Transverse colon (tissue), 4 donors: ENCODE data around the gene MTA1. TPM values are rescaled to one million over a fixed set of nuclear protein-coding genes. Genes with fewer than 3 reads are reported as not detected.

ENCODE experiments used
- DNase-seq: peaks from one replicate; pipeline ENCODE4 v3.0.0-alpha.2; 2019
- H3K27ac ChIP-seq, 4 donors: fragments of 200-600 bp; sonication (generic); 2 replicates each; pipeline ENCODE4 v1.5.1; 2016 to 2018; ENCODE audit warnings: inconsistent platforms in 4 of 4
- H3K27me3 ChIP-seq: fragments of 200-600 bp; sonication (generic); 2 replicates; pipeline ENCODE4 v1.5.1; 2017; ENCODE audit warnings: inconsistent platforms
- H3K36me3 ChIP-seq, 4 donors: fragments of 200-600 bp; sonication (generic); 2 replicates each; pipeline ENCODE4 v1.5.1; 2017 to 2019; ENCODE audit warnings: inconsistent platforms in 4 of 4
- H3K4me1 ChIP-seq, 4 donors: fragments of 200-600 bp; sonication (generic); 2 replicates each; pipeline ENCODE4 v1.5.1; 2017 to 2020; ENCODE audit warnings: inconsistent platforms in 4 of 4
- H3K4me3 ChIP-seq, 4 donors: fragments of 200-600 bp; sonication (generic); 1 replicate in 1 of 4; 2 replicates in 3 of 4; pipeline versions ENCODE4 v1.5.1 to v1.6.1; 2017 to 2019; ENCODE audit warnings: inconsistent platforms in 4 of 4
- H3K9me3 ChIP-seq, 2 donors: fragments of 200-600 bp; sonication (generic); 2 replicates each; pipeline ENCODE4 v1.5.1; 2017 to 2019; ENCODE audit warnings: inconsistent platforms in 2 of 2
- EP300 ChIP-seq: sonication (generic); formaldehyde crosslinking; IDR thresholded peaks from one replicate; pipeline ENCODE4 v1.6.1; 2017; ENCODE audit warnings: antibody characterized with exemption, low read depth
- POLR2A ChIP-seq: fragments of 450-650 bp; IDR thresholded peaks from one replicate; pipeline ENCODE4 v1.6.1; 2016; ENCODE audit warnings: antibody characterized with exemption, mild to moderate bottlenecking, moderate library complexity
- POLR2AphosphoS5 ChIP-seq, 3 donors: sonication (generic); formaldehyde crosslinking; IDR thresholded peaks; one replicate each; pipeline ENCODE4 v1.6.1; 2016; ENCODE audit warnings: antibody characterized with exemption in 3 of 3
- WGBS, 2 donors: methylation state at CpG; one replicate each; pipeline ENCODE4 v1.1.5; 2018; ENCODE audit warnings: low coverage in 1 of 2; 5-methylcytosine and 5-hydroxymethylcytosine counted together
- in situ Hi-C, 4 donors: fragments of 200-750 bp; cut with MboI; loops; one replicate each; pipeline versions ENCODE4 v1.15.0 to v1.15.1; 2017; ENCODE audit warnings: low sequenced_read_pairs in 3 of 4, low pct_ligation_motif_present in 1 of 4, low pct_unique_long_range_greater_than_20kb in 1 of 4
- intact Hi-C: fragments of 100-400 bp; cut with DNase I; formaldehyde crosslinking; loops from one replicate; pipeline ENCODE4 v1.15.1; 2023; ENCODE audit warnings: low total_unique reads
- total RNA-seq, 4 donors: library from RNA; depleted of rRNA; stranded (reverse); fragments of >200 nt; gene quantifications; one replicate each; pipeline ENCODE4 v1.1.0, GENCODE V29; 2016
- TF ChIP-seq, protein P1 (sequence below), 5 experiments: fragments of 200-600 bp in 3 of 5; fragments of 450-650 bp in 2 of 5; sonication (generic) in 3 of 5; IDR thresholded peaks; 1 replicate in 2 of 5; 2 replicates in 3 of 5; pipeline ENCODE4 v1.5.1; 2016 to 2017; ENCODE audit warnings: antibody characterized with exemption in 5 of 5, inconsistent platforms in 3 of 5, mild to moderate bottlenecking in 2 of 5, moderate library complexity in 1 of 5

Gene MTA1
- total RNA-seq, 4 donors from 2014 or later = 79.4 to 293 (median 106) TPM

DNA sequence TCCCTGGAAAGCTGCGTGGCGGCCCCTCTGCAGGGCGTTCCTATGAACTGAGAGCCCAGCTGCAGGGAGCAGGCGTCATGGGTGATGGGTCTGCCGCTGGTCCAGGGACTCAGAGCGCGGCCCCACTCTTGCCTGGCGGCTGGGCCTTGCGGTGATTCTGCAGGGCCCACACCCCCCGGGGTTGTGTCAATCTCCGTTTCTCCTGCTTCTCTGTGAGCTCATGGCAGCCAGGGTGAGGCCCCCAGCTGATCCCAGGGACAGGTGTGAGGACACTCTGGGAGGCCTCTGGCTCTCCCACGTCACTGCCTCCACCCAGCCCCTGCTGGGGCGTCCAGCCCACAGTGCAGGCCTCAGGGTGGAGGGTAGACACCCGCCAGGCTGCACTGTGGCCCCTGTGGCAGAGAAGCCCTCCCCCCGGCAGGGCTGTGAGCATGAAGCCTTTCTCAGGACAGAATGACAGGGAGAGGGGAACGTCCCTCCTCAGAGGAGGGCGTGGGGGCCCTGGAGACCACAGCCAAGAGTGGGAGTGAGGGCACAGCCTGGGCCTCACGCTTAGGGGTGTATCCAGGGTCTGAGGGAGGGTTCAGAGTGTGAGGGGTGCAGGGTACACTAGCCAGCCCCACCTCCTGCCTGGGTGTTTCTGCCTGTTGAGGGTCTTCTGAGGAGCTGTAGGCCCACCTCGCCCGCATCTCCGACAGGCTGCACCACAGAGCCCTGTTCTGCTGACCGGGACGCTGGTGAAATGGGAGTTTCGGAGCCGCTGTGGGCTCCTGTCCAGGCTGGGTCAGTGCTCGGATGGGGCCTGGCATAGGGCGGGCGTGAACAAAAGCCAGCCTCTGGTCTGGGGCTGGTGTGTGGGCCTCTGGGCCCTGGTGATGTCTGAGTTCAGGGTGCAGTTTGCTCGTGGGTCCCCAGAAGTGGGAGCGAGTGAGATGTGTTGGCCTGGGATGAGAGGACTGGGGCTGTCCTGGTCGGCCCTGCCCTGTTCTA lies 28.3 kb downstream of the MTA1 start:
- H3K9me3 ChIP-seq = no peaks in the 10 kb centered on the region
- H3K36me3 ChIP-seq = peaks cover 0 to 3% (median 0%) of the 10 kb centered on the region in 4 donors
- TF ChIP-seq EP300 (no peak), POLR2A (no peak), POLR2AphosphoS5 (IDR thresholded peaks at IDR 0.05) (no peak)
- TF ChIP-seq, protein P1, sequence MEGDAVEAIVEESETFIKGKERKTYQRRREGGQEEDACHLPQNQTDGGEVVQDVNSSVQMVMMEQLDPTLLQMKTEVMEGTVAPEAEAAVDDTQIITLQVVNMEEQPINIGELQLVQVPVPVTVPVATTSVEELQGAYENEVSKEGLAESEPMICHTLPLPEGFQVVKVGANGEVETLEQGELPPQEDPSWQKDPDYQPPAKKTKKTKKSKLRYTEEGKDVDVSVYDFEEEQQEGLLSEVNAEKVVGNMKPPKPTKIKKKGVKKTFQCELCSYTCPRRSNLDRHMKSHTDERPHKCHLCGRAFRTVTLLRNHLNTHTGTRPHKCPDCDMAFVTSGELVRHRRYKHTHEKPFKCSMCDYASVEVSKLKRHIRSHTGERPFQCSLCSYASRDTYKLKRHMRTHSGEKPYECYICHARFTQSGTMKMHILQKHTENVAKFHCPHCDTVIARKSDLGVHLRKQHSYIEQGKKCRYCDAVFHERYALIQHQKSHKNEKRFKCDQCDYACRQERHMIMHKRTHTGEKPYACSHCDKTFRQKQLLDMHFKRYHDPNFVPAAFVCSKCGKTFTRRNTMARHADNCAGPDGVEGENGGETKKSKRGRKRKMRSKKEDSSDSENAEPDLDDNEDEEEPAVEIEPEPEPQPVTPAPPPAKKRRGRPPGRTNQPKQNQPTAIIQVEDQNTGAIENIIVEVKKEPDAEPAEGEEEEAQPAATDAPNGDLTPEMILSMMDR (IDR thresholded peaks at IDR 0.05) = no peak
- peaks cover 0 to 4% (median 3%) of the 10 kb centered on the region in 4 donors for H3K4me1 ChIP-seq
- no peak overlapping the region for H3K4me3 ChIP-seq
- no peak overlapping the region for H3K27ac ChIP-seq
- in situ Hi-C loops = no loop called here
- H3K27me3 ChIP-seq = no peaks in the 10 kb centered on the region
- DNase-seq = no peak
- intact Hi-C loops = loop anchor here (5.0 to 10.0 kb wide), 2 partner anchors 73 to 79 kb away; partner anchors contain the start of gene TMEM121
- 87% methylated on average over 29 of the region's 31 CpGs; no CpG with 5 or more reads in 1 of the 2 donors for WGBS, 2 donors

DNA sequence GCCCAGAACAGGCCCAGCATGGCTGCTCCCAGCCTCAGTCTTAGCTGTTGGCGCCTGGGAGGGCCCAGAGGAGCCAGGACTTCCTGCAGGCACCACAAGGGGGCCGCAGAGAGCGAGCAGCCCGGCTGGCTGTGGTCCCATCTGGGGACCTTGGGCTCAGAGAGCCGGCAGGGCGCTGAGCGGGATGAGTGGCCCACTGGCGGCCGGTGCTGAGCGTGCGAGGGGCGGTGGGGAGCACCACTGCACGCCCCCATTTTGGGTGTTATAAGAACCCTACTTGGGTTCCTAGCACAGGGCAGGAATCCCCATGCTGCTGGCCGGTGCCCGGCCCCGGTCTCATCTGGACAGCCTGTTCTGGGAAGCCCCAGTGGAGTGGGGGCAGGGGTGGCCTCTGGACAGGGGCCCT lies 29.1 kb downstream of the MTA1 start:
- no peaks in the 10 kb centered on the region for H3K9me3 ChIP-seq
- no peak overlapping the region for H3K27ac ChIP-seq
- intact Hi-C loops (loop anchor here (5.0 to 10.0 kb wide), 2 partner anchors 74 to 79 kb away; partner anchors contain the start of gene TMEM121), in situ Hi-C loops (no loop called here)
- H3K4me1 ChIP-seq = peaks cover 0 to 4% (median 3%) of the 10 kb centered on the region in 4 donors
- 36% methylated on average over 15 of the region's 16 CpGs; no CpG with 5 or more reads in 1 of the 2 donors for WGBS, 2 donors
- H3K27me3 ChIP-seq = no peaks in the 10 kb centered on the region
- peak in 2 of 3 donors; percentile 17 to 24 for TF ChIP-seq POLR2AphosphoS5 (IDR thresholded peaks at IDR 0.05)
- TF ChIP-seq EP300 = no peak
- no peak for TF ChIP-seq POLR2A
- TF ChIP-seq, protein P1 (IDR thresholded peaks at IDR 0.05) = peak; percentile 82 to 92 (median 88)
- peak; percentile 66 for DNase-seq
- no peak overlapping the region for H3K4me3 ChIP-seq
- peaks cover 0 to 3% (median 0%) of the 10 kb centered on the region in 4 donors for H3K36me3 ChIP-seq

DNA sequence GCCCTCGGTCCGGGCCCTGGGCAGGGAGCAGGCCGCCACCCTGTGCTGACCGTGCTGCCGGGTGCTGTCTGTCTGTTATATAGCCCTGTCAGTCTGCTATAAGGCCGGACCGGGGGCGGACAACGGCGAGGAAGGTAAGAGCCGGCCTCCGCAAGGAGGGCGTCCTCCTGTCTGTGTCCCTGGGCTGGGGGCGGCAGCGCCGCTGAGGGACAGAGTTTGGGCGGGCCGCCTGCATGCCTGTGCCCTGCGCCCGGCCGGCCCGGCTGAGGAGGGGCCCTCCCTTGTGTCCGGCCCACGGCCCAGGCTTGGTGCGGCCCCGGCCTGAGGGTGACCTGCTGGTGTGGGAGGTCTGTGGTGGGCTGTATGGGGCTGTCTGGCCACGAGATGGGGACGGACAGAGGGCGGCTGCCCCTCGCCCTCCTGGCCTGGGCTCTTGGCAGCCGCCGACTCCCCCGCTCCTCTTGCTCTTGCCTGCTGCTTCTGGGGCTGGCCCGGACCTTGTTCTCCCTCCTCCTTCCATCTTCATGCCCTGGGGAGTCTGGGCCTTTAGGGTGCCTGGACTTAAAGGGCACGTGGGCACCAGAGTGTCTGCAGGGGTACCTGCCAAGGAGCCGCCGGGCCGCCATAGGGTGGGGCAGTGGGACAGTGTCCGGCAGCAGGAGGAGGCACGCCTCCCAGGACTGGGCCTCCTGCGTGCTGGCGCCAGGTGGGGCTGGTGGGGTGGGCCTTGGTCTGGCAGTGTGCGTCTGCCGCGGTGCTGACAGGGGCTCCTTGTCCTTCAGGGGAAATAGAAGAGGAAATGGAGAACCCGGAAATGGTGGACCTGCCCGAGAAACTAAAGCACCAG lies 29.9 kb downstream of the MTA1 start:
- Histone ChIP-seq H3K36me3 (peaks cover 0 to 3% (median 0%) of the 10 kb centered on the region in 4 donors), H3K27ac (no peak overlapping the region), H3K4me1 (peaks cover 0 to 4% (median 3%) of the 10 kb centered on the region in 4 donors), H3K9me3 (no peaks in the 10 kb centered on the region), H3K27me3 (no peaks in the 10 kb centered on the region), H3K4me3 (no peak overlapping the region)
- DNase-seq = no peak
- no peak for TF ChIP-seq EP300
- no peak for TF ChIP-seq POLR2A
- TF ChIP-seq, protein P1 (IDR thresholded peaks at IDR 0.05) = no peak
- no peak for TF ChIP-seq POLR2AphosphoS5 (IDR thresholded peaks at IDR 0.05)
- intact Hi-C loops = loop anchor here (5.0 to 10.0 kb wide), 2 partner anchors 75 to 78 kb away; partner anchors contain the start of gene TMEM121
- WGBS, 2 donors = 93% methylated on average over 46 of the region's 47 CpGs; no CpG with 5 or more reads in 1 of the 2 donors
- in situ Hi-C loops = no loop called here
